ENCODE data around the gene NUP210.
"Not testable (repeated sequence)": the region's sequence is repeated elsewhere in the genome, so short reads cannot be mapped to it uniquely, and the experiment has no call there.

The NUP210 gene

GRCh38 chr3:13430411-13430875, 10.3 kb upstream of the NUP210 start:
- DNase-seq (ENCODE audit: extremely low read depth in 1 of 2, low read depth in 1 of 2) = not testable (repeated sequence)

- no peak for DNase-seq (ENCODE audit: extremely low read depth in 1 of 2, low read depth in 1 of 2)
Measured at GRCh38 chr3:13429631-13430291, 9.6 kb upstream of the NUP210 start.

- not testable (repeated sequence) for DNase-seq (ENCODE audit: extremely low read depth in 1 of 2, low read depth in 1 of 2)
Measured at GRCh38 chr3:13428678-13429077, 8.6 kb upstream of the NUP210 start.

- DNase-seq (ENCODE audit: extremely low read depth in 1 of 2, low read depth in 1 of 2) = no peak
Measured at GRCh38 chr3:13427662-13428603, 7.8 kb upstream of the NUP210 start.

- no peak for DNase-seq (ENCODE audit: extremely low read depth in 1 of 2, low read depth in 1 of 2)
Measured at GRCh38 chr3:13426591-13426990, 6.5 kb upstream of the NUP210 start.

GRCh38 chr3:13425689-13426088, 5.6 kb upstream of the NUP210 start:
- DNase-seq (ENCODE audit: extremely low read depth in 1 of 2, low read depth in 1 of 2) = no peak

GRCh38 chr3:13424865-13425617, 4.9 kb upstream of the NUP210 start:
- DNase-seq (ENCODE audit: extremely low read depth in 1 of 2, low read depth in 1 of 2) = no peak

GRCh38 chr3:13424141-13424844, 4.2 kb upstream of the NUP210 start:
- DNase-seq (ENCODE audit: extremely low read depth in 1 of 2, low read depth in 1 of 2) = no peak

GRCh38 chr3:13420831-13421765, 976 bp upstream of the NUP210 start:
- peak; percentile 46 to 51 for DNase-seq (ENCODE audit: extremely low read depth in 1 of 2, low read depth in 1 of 2)

- peak in 1 of 2 donors; percentile 39 for DNase-seq (ENCODE audit: extremely low read depth in 1 of 2, low read depth in 1 of 2)
Measured at GRCh38 chr3:13419505-13420044, 547 bp downstream of the NUP210 start.

- DNase-seq (ENCODE audit: extremely low read depth in 1 of 2, low read depth in 1 of 2) = no peak
Measured at GRCh38 chr3:13417166-13417947, 2.8 kb downstream of the NUP210 start.

GRCh38 chr3:13415997-13416793, 3.9 kb downstream of the NUP210 start:
- no peak for DNase-seq (ENCODE audit: extremely low read depth in 1 of 2, low read depth in 1 of 2)

- DNase-seq (ENCODE audit: extremely low read depth in 1 of 2, low read depth in 1 of 2) = no peak
Measured at GRCh38 chr3:13415236-13415986, 4.7 kb downstream of the NUP210 start.

- DNase-seq (ENCODE audit: extremely low read depth in 1 of 2, low read depth in 1 of 2) = peak; percentile 40 to 49
Measured at GRCh38 chr3:13414040-13414729, 5.9 kb downstream of the NUP210 start.

- DNase-seq (ENCODE audit: extremely low read depth in 1 of 2, low read depth in 1 of 2) = no peak
Measured at GRCh38 chr3:13411186-13411860, 8.8 kb downstream of the NUP210 start.

- DNase-seq (ENCODE audit: extremely low read depth in 1 of 2, low read depth in 1 of 2) = no peak
Measured at GRCh38 chr3:13408890-13409289, 11.2 kb downstream of the NUP210 start.

Measured in activated CD8-positive, alpha-beta memory T cell treated with anti-CD3 and anti-CD28 coated beads for 1 hour (primary cell).